ENCODE measurements around the gene CDKN2A.

CDKN2A gene

DNA sequence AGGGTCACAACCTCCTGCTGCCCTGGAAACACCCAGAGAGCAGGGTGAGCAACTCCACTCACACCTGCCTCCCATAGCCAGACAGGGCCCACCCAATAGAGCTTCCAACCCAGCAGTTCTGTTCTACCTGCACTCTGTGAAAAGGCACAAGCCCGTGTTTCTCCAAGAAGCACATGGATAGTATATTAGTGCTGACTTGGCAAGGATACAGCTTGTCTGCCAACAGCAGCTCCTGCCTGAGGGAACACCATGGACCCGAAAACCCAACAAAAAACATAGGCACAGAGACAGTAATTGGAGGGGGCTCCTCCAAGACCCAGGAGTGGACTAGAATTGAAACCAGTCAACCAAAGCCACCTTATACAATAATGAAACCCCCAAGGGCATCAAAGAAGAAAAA, 48.6 kb downstream of the CDKN2A start:
- H3K9ac ChIP-seq (ENCODE audit: low read depth, low read length), result no peak overlapping the region
- H4K20me1 ChIP-seq (ENCODE audit: insufficient read depth, low read length), result no peaks in the 10 kb centered on the region
- no peaks in the 10 kb centered on the region for H3K4me1 ChIP-seq (ENCODE audit: insufficient read depth, low read length)
- no peak for TF ChIP-seq EZH2 (IDR thresholded peaks at IDR 0.05; ENCODE audit: borderline replicate concordance, low read depth, low read length, severe bottlenecking)
- TF ChIP-seq, protein P1, sequence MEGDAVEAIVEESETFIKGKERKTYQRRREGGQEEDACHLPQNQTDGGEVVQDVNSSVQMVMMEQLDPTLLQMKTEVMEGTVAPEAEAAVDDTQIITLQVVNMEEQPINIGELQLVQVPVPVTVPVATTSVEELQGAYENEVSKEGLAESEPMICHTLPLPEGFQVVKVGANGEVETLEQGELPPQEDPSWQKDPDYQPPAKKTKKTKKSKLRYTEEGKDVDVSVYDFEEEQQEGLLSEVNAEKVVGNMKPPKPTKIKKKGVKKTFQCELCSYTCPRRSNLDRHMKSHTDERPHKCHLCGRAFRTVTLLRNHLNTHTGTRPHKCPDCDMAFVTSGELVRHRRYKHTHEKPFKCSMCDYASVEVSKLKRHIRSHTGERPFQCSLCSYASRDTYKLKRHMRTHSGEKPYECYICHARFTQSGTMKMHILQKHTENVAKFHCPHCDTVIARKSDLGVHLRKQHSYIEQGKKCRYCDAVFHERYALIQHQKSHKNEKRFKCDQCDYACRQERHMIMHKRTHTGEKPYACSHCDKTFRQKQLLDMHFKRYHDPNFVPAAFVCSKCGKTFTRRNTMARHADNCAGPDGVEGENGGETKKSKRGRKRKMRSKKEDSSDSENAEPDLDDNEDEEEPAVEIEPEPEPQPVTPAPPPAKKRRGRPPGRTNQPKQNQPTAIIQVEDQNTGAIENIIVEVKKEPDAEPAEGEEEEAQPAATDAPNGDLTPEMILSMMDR (IDR thresholded peaks at IDR 0.05; ENCODE audit: borderline replicate concordance, extremely low read depth, low read length, poor library complexity, severe bottlenecking), result no peak
- no peak for ATAC-seq (ENCODE audit: insufficient read depth, low read depth)
- no peak for DNase-seq
- no peaks in the 10 kb centered on the region for H3K27me3 ChIP-seq (ENCODE audit: insufficient read depth, low read length, poor library complexity)
- no peak overlapping the region for H2AFZ ChIP-seq (ENCODE audit: low read depth, low read length)
- H3K79me2 ChIP-seq (ENCODE audit: insufficient read depth, low read length), result no peaks in the 10 kb centered on the region
- H3K36me3 ChIP-seq (ENCODE audit: insufficient read depth, low read length), result no peaks in the 10 kb centered on the region
- H3K9me3 ChIP-seq (ENCODE audit: insufficient read depth, low read length, severe bottlenecking), result no peaks in the 10 kb centered on the region
- no peak overlapping the region for H3K4me2 ChIP-seq (ENCODE audit: insufficient read depth, low read length)
- no peak overlapping the region for H3K4me3 ChIP-seq (ENCODE audit: low read depth in 1 of 2, low read length in 2 of 2)
- H3K27ac ChIP-seq (ENCODE audit: low read length), result no peak overlapping the region

DNA sequence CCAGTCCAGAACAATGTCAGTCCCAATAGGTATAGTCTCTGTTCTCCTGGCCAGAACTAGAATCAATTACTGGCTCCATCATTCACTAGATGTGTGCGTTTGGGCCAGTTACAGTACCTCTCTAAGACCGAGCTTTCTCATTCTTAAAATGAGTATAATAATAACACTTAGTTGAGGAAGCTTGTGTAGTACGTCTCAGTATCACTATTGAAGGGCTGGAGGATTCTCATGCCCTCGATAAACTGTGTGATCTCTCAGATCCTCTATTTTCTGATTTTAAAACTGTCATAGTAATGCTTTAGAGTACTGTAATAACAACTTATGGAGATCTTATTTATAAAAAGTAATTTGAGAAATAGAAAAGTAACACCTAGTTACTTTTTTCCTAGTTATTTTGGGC, 50.7 kb downstream of the CDKN2A start:
- ATAC-seq (ENCODE audit: insufficient read depth, low read depth), result no peak

DNA sequence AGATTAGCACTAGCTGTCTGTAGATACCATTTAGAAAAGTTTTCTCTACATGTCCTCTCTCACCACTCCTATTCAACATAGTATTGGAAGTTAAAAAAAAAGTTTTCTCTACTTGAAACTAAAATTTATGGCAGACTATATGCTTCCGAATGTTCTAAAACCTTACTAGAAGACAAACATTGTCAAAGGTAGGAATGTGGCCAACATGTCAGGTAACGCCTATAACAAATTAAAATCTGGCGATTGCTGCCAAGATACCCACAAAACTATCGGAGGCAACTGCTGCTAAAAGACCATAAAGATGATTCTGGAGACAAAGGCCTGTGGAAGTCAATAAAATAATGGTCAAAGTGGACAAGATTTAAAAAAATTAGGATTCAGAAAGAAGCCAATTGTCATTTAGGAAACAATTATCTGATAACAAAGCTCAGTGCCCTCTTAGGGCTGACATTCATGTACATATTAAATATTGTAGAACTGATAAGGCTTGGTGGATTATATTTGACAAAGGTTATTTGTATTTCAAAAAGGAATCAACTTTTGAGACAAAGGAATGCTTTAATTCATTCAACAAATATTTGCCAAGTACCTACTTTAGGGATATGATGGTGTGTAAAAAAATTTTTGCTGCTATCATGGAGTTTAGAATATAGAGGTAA, 52.7 kb downstream of the CDKN2A start:
- Histone ChIP-seq H3K79me2 (ENCODE audit: insufficient read depth, low read length) (no peaks in the 10 kb centered on the region), H3K9me3 (ENCODE audit: insufficient read depth, low read length, severe bottlenecking) (no peaks in the 10 kb centered on the region), H3K27me3 (ENCODE audit: insufficient read depth, low read length, poor library complexity) (no peaks in the 10 kb centered on the region), H3K27ac (ENCODE audit: low read length) (no peak overlapping the region), H3K36me3 (ENCODE audit: insufficient read depth, low read length) (no peaks in the 10 kb centered on the region), H3K4me3 (ENCODE audit: low read depth in 1 of 2, low read length in 2 of 2) (no peak overlapping the region), H3K4me1 (ENCODE audit: insufficient read depth, low read length) (no peaks in the 10 kb centered on the region), H3K4me2 (ENCODE audit: insufficient read depth, low read length) (no peak overlapping the region), H4K20me1 (ENCODE audit: insufficient read depth, low read length) (no peaks in the 10 kb centered on the region), H2AFZ (ENCODE audit: low read depth, low read length) (no peak overlapping the region), H3K9ac (ENCODE audit: low read depth, low read length) (no peak overlapping the region)
- TF ChIP-seq, protein P1 (IDR thresholded peaks at IDR 0.05; ENCODE audit: borderline replicate concordance, extremely low read depth, low read length, poor library complexity, severe bottlenecking), result no peak
- TF ChIP-seq EZH2 (IDR thresholded peaks at IDR 0.05; ENCODE audit: borderline replicate concordance, low read depth, low read length, severe bottlenecking), result no peak
- DNase-seq (no peak), ATAC-seq (ENCODE audit: insufficient read depth, low read depth) (no peak)

More for the DNA sequence above, 50.7 kb downstream of the CDKN2A start:
- DNase-seq, result no peak
- Histone ChIP-seq H3K9me3 (ENCODE audit: insufficient read depth, low read length, severe bottlenecking) (no peaks in the 10 kb centered on the region), H3K27ac (ENCODE audit: low read length) (no peak overlapping the region), H2AFZ (ENCODE audit: low read depth, low read length) (no peak overlapping the region), H3K79me2 (ENCODE audit: insufficient read depth, low read length) (no peaks in the 10 kb centered on the region), H3K4me1 (ENCODE audit: insufficient read depth, low read length) (no peaks in the 10 kb centered on the region), H4K20me1 (ENCODE audit: insufficient read depth, low read length) (no peaks in the 10 kb centered on the region), H3K27me3 (ENCODE audit: insufficient read depth, low read length, poor library complexity) (no peaks in the 10 kb centered on the region), H3K4me2 (ENCODE audit: insufficient read depth, low read length) (no peak overlapping the region), H3K36me3 (ENCODE audit: insufficient read depth, low read length) (no peaks in the 10 kb centered on the region), H3K9ac (ENCODE audit: low read depth, low read length) (no peak overlapping the region), H3K4me3 (ENCODE audit: low read depth in 1 of 2, low read length in 2 of 2) (no peak overlapping the region)
- no peak for TF ChIP-seq EZH2 (IDR thresholded peaks at IDR 0.05; ENCODE audit: borderline replicate concordance, low read depth, low read length, severe bottlenecking)
- TF ChIP-seq, protein P1 (IDR thresholded peaks at IDR 0.05; ENCODE audit: borderline replicate concordance, extremely low read depth, low read length, poor library complexity, severe bottlenecking), result no peak

Measured in DND-41 (cell line).